Measurements from ENCODE around the gene TMEM120A. TPM values are rescaled to one million over a fixed set of nuclear protein-coding genes. Genes with fewer than 3 reads are reported as not detected.

Gene TMEM120A
- polyA plus RNA-seq, 1 donor (not counting 4 experiments of a cell fraction or from before 2014, with no cell fraction given): 47.0 TPM

- Histone ChIP-seq H3K4me2 (ENCODE audit: control insufficient read depth, extremely low read depth, insufficient read depth, low read depth, low read length) (no peak overlapping the region), H3K4me1 (ENCODE audit: control insufficient read depth, extremely low read depth, insufficient read depth, low read length) (no peaks in the 10 kb centered on the region), H3K27ac (ENCODE audit: control insufficient read depth, insufficient read depth, low read length) (no peak overlapping the region), H3K27me3 (ENCODE audit: control insufficient read depth, extremely low read depth, insufficient read depth, low read length) (no peaks in the 10 kb centered on the region), H4K20me1 (ENCODE audit: control insufficient read depth, extremely low read depth, insufficient read depth, low read length) (no peaks in the 10 kb centered on the region), H3K4me3 (ENCODE audit: control insufficient read depth in 2 of 3, extremely low read depth in 1 of 3, insufficient read depth in 2 of 3, low read depth in 1 of 3, low read length in 3 of 3) (no peak overlapping the region), H3K79me2 (ENCODE audit: control insufficient read depth, insufficient read depth, low read length) (no peaks in the 10 kb centered on the region), H2AFZ (ENCODE audit: control insufficient read depth, low read length) (no peak overlapping the region), H3K9me3 (ENCODE audit: control insufficient read depth, low read depth, low read length) (no peaks in the 10 kb centered on the region), H3K9me1 (ENCODE audit: control insufficient read depth, extremely low read depth, insufficient read depth, low read length) (no peaks in the 10 kb centered on the region), H3K36me3 (ENCODE audit: control insufficient read depth in 2 of 2, extremely low read depth in 1 of 2, insufficient read depth in 2 of 2, low read length in 2 of 2) (peaks cover 23 to 28% of the 10 kb centered on the region in 2 experiments), H3K9ac (ENCODE audit: control insufficient read depth, extremely low read depth, insufficient read depth, low read length) (no peak overlapping the region)
- dilution Hi-C loops (cut with MboI; ENCODE audit: extremely low pct_ligation_motif_present, low sequenced_read_pairs): no loop called here
- no peak for TF ChIP-seq EZH2 (IDR thresholded peaks at IDR 0.05; ENCODE audit: low read length)
- TF ChIP-seq, protein P1, sequence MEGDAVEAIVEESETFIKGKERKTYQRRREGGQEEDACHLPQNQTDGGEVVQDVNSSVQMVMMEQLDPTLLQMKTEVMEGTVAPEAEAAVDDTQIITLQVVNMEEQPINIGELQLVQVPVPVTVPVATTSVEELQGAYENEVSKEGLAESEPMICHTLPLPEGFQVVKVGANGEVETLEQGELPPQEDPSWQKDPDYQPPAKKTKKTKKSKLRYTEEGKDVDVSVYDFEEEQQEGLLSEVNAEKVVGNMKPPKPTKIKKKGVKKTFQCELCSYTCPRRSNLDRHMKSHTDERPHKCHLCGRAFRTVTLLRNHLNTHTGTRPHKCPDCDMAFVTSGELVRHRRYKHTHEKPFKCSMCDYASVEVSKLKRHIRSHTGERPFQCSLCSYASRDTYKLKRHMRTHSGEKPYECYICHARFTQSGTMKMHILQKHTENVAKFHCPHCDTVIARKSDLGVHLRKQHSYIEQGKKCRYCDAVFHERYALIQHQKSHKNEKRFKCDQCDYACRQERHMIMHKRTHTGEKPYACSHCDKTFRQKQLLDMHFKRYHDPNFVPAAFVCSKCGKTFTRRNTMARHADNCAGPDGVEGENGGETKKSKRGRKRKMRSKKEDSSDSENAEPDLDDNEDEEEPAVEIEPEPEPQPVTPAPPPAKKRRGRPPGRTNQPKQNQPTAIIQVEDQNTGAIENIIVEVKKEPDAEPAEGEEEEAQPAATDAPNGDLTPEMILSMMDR (optimal IDR thresholded peaks at IDR 0.05 in 1 of 3, IDR thresholded peaks at IDR 0.05 in 1 of 3, conservative IDR thresholded peaks at IDR 0.05 in 1 of 3; ENCODE audit: extremely low read depth in 1 of 3, insufficient read depth in 2 of 3, low read length in 3 of 3): no peak
- DNase-seq (ENCODE audit: low read depth, low spot score) (no peak), FAIRE-seq (no peak)
Measured at GRCh38 chr7:76003351-76003750, 9.0 kb upstream of the TMEM120A start.

GRCh38 chr7:76002822-76003221, 8.4 kb upstream of the TMEM120A start:
- dilution Hi-C loops (cut with MboI; ENCODE audit: extremely low pct_ligation_motif_present, low sequenced_read_pairs): no loop called here

More at GRCh38 chr7:76002822-76003221, 8.4 kb upstream of the TMEM120A start:
- Histone ChIP-seq H3K4me1 (ENCODE audit: control insufficient read depth, extremely low read depth, insufficient read depth, low read length) (no peaks in the 10 kb centered on the region), H2AFZ (ENCODE audit: control insufficient read depth, low read length) (no peak overlapping the region), H3K9ac (ENCODE audit: control insufficient read depth, extremely low read depth, insufficient read depth, low read length) (no peak overlapping the region), H3K9me3 (ENCODE audit: control insufficient read depth, low read depth, low read length) (no peaks in the 10 kb centered on the region), H3K79me2 (ENCODE audit: control insufficient read depth, insufficient read depth, low read length) (no peaks in the 10 kb centered on the region), H3K9me1 (ENCODE audit: control insufficient read depth, extremely low read depth, insufficient read depth, low read length) (no peaks in the 10 kb centered on the region), H3K4me3 (ENCODE audit: control insufficient read depth in 2 of 3, extremely low read depth in 1 of 3, insufficient read depth in 2 of 3, low read depth in 1 of 3, low read length in 3 of 3) (no peak overlapping the region), H3K27ac (ENCODE audit: control insufficient read depth, insufficient read depth, low read length) (no peak overlapping the region), H3K27me3 (ENCODE audit: control insufficient read depth, extremely low read depth, insufficient read depth, low read length) (no peaks in the 10 kb centered on the region), H4K20me1 (ENCODE audit: control insufficient read depth, extremely low read depth, insufficient read depth, low read length) (no peaks in the 10 kb centered on the region), H3K36me3 (ENCODE audit: control insufficient read depth in 2 of 2, extremely low read depth in 1 of 2, insufficient read depth in 2 of 2, low read length in 2 of 2) (peaks cover 23 to 28% of the 10 kb centered on the region in 2 experiments), H3K4me2 (ENCODE audit: control insufficient read depth, extremely low read depth, insufficient read depth, low read depth, low read length) (no peak overlapping the region)
- DNase-seq (ENCODE audit: low read depth, low spot score) (no peak), FAIRE-seq (no peak)
- TF ChIP-seq EZH2 (IDR thresholded peaks at IDR 0.05; ENCODE audit: low read length): no peak
- TF ChIP-seq, protein P1 (optimal IDR thresholded peaks at IDR 0.05 in 1 of 3, IDR thresholded peaks at IDR 0.05 in 1 of 3, conservative IDR thresholded peaks at IDR 0.05 in 1 of 3; ENCODE audit: extremely low read depth in 1 of 3, insufficient read depth in 2 of 3, low read length in 3 of 3): no peak

Data from keratinocyte (primary cell).